ENCODE measurements around the gene NIPBL. TPM values are rescaled to one million over a fixed set of nuclear protein-coding genes. Genes with fewer than 3 reads are reported as not detected.

Gene NIPBL
- polyA plus RNA-seq, 1 of the 3 experiments (the other 2 are of a cell fraction) = 5.2 TPM

DNA sequence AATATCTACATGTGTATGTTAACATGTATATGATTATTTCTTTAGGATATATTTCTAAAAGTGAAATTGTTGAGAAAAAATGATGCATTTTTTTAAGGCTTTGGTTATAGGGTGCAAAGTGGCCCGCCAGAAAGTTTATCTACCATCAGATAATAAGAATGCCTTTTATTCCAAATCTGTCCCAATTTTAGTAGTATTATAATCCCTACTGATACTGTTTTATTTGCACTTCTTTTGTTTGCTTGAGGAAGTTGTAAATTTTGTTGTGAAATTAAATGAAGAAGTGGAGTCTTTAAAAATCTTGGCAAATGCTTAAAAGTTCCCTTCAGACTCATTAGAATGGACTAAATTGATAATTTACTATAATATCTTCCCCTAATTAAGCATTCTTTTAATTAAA is 73.0 kb downstream of the NIPBL start:
- no peak overlapping the region for H2AFZ ChIP-seq (ENCODE audit: low read depth)
- H3K27ac ChIP-seq (ENCODE audit: low read depth in 2 of 2, low read length in 1 of 2) = no peak overlapping the region
- CTCF ChIA-PET = no interaction called here
- WGBS (ENCODE audit: low lambda C conversion rate) = 88% methylated on average over 1 of the region's 1 CpG
- no peak for DNase-seq
- no peaks in the 10 kb centered on the region for H3K9me2 ChIP-seq
- H3K9ac ChIP-seq = no peak overlapping the region
- H3K79me2 ChIP-seq (ENCODE audit: insufficient read depth) = peaks cover 95% of the 10 kb centered on the region
- H3K4me2 ChIP-seq = no peak overlapping the region
- no peak overlapping the region for H3K4me3 ChIP-seq (ENCODE audit: low read depth in 2 of 2, low read length in 1 of 2)
- H3K9me3 ChIP-seq = no peaks in the 10 kb centered on the region
- H4K20me1 ChIP-seq (ENCODE audit: insufficient read depth) = peaks cover 67% of the 10 kb centered on the region
- peaks cover 25% of the 10 kb centered on the region for H3F3A ChIP-seq (replicated peaks; ENCODE audit: insufficient read depth)
- H3K4me1 ChIP-seq (ENCODE audit: control insufficient read depth in 1 of 2, insufficient read depth in 2 of 2, low read depth in 1 of 2, low read length in 1 of 2) = peaks cover 5 to 55% of the 10 kb centered on the region in 2 experiments; a peak in 2 of 4 replicates
- POLR2A ChIA-PET = no interaction called here
- no peaks in the 10 kb centered on the region for H3K27me3 ChIP-seq (ENCODE audit: insufficient read depth)
- TF ChIP-seq RAD21 (IDR thresholded peaks at IDR 0.05; ENCODE audit: low read length) (no peak), RXRA (IDR thresholded peaks at IDR 0.05; ENCODE audit: borderline replicate concordance, low read depth) (no peak), RCOR1 (IDR thresholded peaks at IDR 0.05; ENCODE audit: low read length) (no peak)
- peaks cover 0 to 7% of the 10 kb centered on the region in 2 experiments for H3K36me3 ChIP-seq (replicated peaks in 1 of 2; ENCODE audit: control insufficient read depth in 1 of 2, insufficient read depth in 2 of 2, low read length in 1 of 2)

- peak overlapping the region; percentile 3 to 36; a peak in 3 of 4 replicates for H3K4me3 ChIP-seq (ENCODE audit: low read depth in 2 of 2, low read length in 1 of 2)
- H3K9me3 ChIP-seq = no peaks in the 10 kb centered on the region
- peaks cover 5 to 49% of the 10 kb centered on the region in 2 experiments; a peak in 2 of 4 replicates for H3K4me1 ChIP-seq (ENCODE audit: control insufficient read depth in 1 of 2, insufficient read depth in 2 of 2, low read depth in 1 of 2, low read length in 1 of 2)
- no peak for DNase-seq
- peak overlapping the region; percentile 56 for H3K4me2 ChIP-seq
- H3K27me3 ChIP-seq (ENCODE audit: insufficient read depth) = no peaks in the 10 kb centered on the region
- peaks cover 56% of the 10 kb centered on the region for H4K20me1 ChIP-seq (ENCODE audit: insufficient read depth)
- peaks cover 91% of the 10 kb centered on the region for H3K79me2 ChIP-seq (ENCODE audit: insufficient read depth)
- H3K9me2 ChIP-seq = no peaks in the 10 kb centered on the region
- H3F3A ChIP-seq (replicated peaks; ENCODE audit: insufficient read depth) = peaks cover 25% of the 10 kb centered on the region
- ChIA-PET CTCF (no interaction called here), POLR2A (no interaction called here)
- peaks cover 7 to 14% of the 10 kb centered on the region in 2 experiments for H3K36me3 ChIP-seq (replicated peaks in 1 of 2; ENCODE audit: control insufficient read depth in 1 of 2, insufficient read depth in 2 of 2, low read length in 1 of 2)
- peak overlapping the region in 1 of 2 experiments; percentile 59; a peak in 3 of 4 replicates for H3K27ac ChIP-seq (ENCODE audit: low read depth in 2 of 2, low read length in 1 of 2)
- H2AFZ ChIP-seq (ENCODE audit: low read depth) = no peak overlapping the region
- 53% methylated on average over 5 of the region's 5 CpGs for WGBS (ENCODE audit: low lambda C conversion rate)
- H3K9ac ChIP-seq = no peak overlapping the region; the same call in 1 of the 2 replicates
- TF ChIP-seq YY1 (IDR thresholded peaks at IDR 0.05; ENCODE audit: low read depth) = no peak
- no peak for TF ChIP-seq RAD21 (IDR thresholded peaks at IDR 0.05; ENCODE audit: low read length)
- TF ChIP-seq FOSL2 (IDR thresholded peaks at IDR 0.05; ENCODE audit: borderline replicate concordance, low read depth) = peak; percentile 28; the same call in 1 of the 2 replicates
- TF ChIP-seq ELF1 (IDR thresholded peaks at IDR 0.05) = no peak
- no peak for TF ChIP-seq USF1 (IDR thresholded peaks at IDR 0.05; ENCODE audit: borderline replicate concordance, low read depth)
- no peak for TF ChIP-seq SIN3A (IDR thresholded peaks at IDR 0.05; ENCODE audit: borderline replicate concordance, low read depth, low read length)
- TF ChIP-seq MEF2A (IDR thresholded peaks at IDR 0.05; ENCODE audit: borderline replicate concordance, low read depth) = no peak
- no peak for TF ChIP-seq RFX5 (IDR thresholded peaks at IDR 0.05; ENCODE audit: low read length)
- TF ChIP-seq POLR2AphosphoS5 (IDR thresholded peaks at IDR 0.05; ENCODE audit: low read depth, low read length) = no peak
- no peak for TF ChIP-seq CHD2 (IDR thresholded peaks at IDR 0.05; ENCODE audit: low read length, partially characterized antibody)
- 0 out of 2 replicates have a peak, but pooled peaks have one; percentile 28 for TF ChIP-seq TEAD4 (IDR thresholded peaks at IDR 0.05; ENCODE audit: borderline replicate concordance, insufficient read depth)
- TF ChIP-seq NRF1 (IDR thresholded peaks at IDR 0.05; ENCODE audit: low read depth, low read length) = no peak
- no peak for TF ChIP-seq IRF3 (IDR thresholded peaks at IDR 0.05; ENCODE audit: low read depth, low read length)
- TF ChIP-seq RXRA (IDR thresholded peaks at IDR 0.05; ENCODE audit: borderline replicate concordance, low read depth) = no peak
- no peak for TF ChIP-seq EP300 (IDR thresholded peaks at IDR 0.05; ENCODE audit: borderline replicate concordance in 1 of 2, low read depth in 1 of 2, low read length in 1 of 2)
- TF ChIP-seq, protein P1, sequence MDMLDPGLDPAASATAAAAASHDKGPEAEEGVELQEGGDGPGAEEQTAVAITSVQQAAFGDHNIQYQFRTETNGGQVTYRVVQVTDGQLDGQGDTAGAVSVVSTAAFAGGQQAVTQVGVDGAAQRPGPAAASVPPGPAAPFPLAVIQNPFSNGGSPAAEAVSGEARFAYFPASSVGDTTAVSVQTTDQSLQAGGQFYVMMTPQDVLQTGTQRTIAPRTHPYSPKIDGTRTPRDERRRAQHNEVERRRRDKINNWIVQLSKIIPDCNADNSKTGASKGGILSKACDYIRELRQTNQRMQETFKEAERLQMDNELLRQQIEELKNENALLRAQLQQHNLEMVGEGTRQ (IDR thresholded peaks at IDR 0.05; ENCODE audit: borderline replicate concordance, low read depth, low read length) = no peak
- TF ChIP-seq, protein P2, sequence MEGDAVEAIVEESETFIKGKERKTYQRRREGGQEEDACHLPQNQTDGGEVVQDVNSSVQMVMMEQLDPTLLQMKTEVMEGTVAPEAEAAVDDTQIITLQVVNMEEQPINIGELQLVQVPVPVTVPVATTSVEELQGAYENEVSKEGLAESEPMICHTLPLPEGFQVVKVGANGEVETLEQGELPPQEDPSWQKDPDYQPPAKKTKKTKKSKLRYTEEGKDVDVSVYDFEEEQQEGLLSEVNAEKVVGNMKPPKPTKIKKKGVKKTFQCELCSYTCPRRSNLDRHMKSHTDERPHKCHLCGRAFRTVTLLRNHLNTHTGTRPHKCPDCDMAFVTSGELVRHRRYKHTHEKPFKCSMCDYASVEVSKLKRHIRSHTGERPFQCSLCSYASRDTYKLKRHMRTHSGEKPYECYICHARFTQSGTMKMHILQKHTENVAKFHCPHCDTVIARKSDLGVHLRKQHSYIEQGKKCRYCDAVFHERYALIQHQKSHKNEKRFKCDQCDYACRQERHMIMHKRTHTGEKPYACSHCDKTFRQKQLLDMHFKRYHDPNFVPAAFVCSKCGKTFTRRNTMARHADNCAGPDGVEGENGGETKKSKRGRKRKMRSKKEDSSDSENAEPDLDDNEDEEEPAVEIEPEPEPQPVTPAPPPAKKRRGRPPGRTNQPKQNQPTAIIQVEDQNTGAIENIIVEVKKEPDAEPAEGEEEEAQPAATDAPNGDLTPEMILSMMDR (IDR thresholded peaks at IDR 0.05) = no peak
- TF ChIP-seq RCOR1 (IDR thresholded peaks at IDR 0.05; ENCODE audit: low read length) = no peak
- TF ChIP-seq, protein P3, sequence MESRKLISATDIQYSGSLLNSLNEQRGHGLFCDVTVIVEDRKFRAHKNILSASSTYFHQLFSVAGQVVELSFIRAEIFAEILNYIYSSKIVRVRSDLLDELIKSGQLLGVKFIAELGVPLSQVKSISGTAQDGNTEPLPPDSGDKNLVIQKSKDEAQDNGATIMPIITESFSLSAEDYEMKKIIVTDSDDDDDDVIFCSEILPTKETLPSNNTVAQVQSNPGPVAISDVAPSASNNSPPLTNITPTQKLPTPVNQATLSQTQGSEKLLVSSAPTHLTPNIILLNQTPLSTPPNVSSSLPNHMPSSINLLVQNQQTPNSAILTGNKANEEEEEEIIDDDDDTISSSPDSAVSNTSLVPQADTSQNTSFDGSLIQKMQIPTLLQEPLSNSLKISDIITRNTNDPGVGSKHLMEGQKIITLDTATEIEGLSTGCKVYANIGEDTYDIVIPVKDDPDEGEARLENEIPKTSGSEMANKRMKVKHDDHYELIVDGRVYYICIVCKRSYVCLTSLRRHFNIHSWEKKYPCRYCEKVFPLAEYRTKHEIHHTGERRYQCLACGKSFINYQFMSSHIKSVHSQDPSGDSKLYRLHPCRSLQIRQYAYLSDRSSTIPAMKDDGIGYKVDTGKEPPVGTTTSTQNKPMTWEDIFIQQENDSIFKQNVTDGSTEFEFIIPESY (IDR thresholded peaks at IDR 0.05; ENCODE audit: borderline replicate concordance, low read depth) = no peak
These were observed 74.3 kb downstream of the NIPBL start for GRCh38 chr5:36950586-36951457.

Measured in SK-N-SH (cell line).